Transverse colon (tissue), 4 donors: Measurements from ENCODE around the gene TACC2. TPM values are rescaled to one million over a fixed set of nuclear protein-coding genes. Genes with fewer than 3 reads are reported as not detected.

Experiments used
- DNase-seq: peaks from one replicate; pipeline ENCODE4 v3.0.0-alpha.2; 2019
- H3K27ac ChIP-seq, 4 donors: fragments of 200-600 bp; sonication (generic); 2 replicates each; pipeline ENCODE4 v1.5.1; 2016 to 2018; ENCODE audit warnings: inconsistent platforms in 4 of 4
- H3K27me3 ChIP-seq: fragments of 200-600 bp; sonication (generic); 2 replicates; pipeline ENCODE4 v1.5.1; 2017; ENCODE audit warnings: inconsistent platforms
- H3K36me3 ChIP-seq, 4 donors: fragments of 200-600 bp; sonication (generic); 2 replicates each; pipeline ENCODE4 v1.5.1; 2017 to 2019; ENCODE audit warnings: inconsistent platforms in 4 of 4
- H3K4me1 ChIP-seq, 4 donors: fragments of 200-600 bp; sonication (generic); 2 replicates each; pipeline ENCODE4 v1.5.1; 2017 to 2020; ENCODE audit warnings: inconsistent platforms in 4 of 4
- H3K4me3 ChIP-seq, 4 donors: fragments of 200-600 bp; sonication (generic); 1 replicate in 1 of 4; 2 replicates in 3 of 4; pipeline versions ENCODE4 v1.5.1 to v1.6.1; 2017 to 2019; ENCODE audit warnings: inconsistent platforms in 4 of 4
- H3K9me3 ChIP-seq, 2 donors: fragments of 200-600 bp; sonication (generic); 2 replicates each; pipeline ENCODE4 v1.5.1; 2017 to 2019; ENCODE audit warnings: inconsistent platforms in 2 of 2
- CTCF ChIP-seq, 5 experiments: fragments of 200-600 bp in 3 of 5; fragments of 450-650 bp in 2 of 5; sonication (generic) in 3 of 5; IDR thresholded peaks; 1 replicate in 2 of 5; 2 replicates in 3 of 5; pipeline ENCODE4 v1.5.1; 2016 to 2017; ENCODE audit warnings: antibody characterized with exemption in 5 of 5, inconsistent platforms in 3 of 5, mild to moderate bottlenecking in 2 of 5, moderate library complexity in 1 of 5
- EP300 ChIP-seq: sonication (generic); formaldehyde crosslinking; IDR thresholded peaks from one replicate; pipeline ENCODE4 v1.6.1; 2017; ENCODE audit warnings: antibody characterized with exemption, low read depth
- POLR2A ChIP-seq: fragments of 450-650 bp; IDR thresholded peaks from one replicate; pipeline ENCODE4 v1.6.1; 2016; ENCODE audit warnings: antibody characterized with exemption, mild to moderate bottlenecking, moderate library complexity
- POLR2AphosphoS5 ChIP-seq, 3 donors: sonication (generic); formaldehyde crosslinking; IDR thresholded peaks; one replicate each; pipeline ENCODE4 v1.6.1; 2016; ENCODE audit warnings: antibody characterized with exemption in 3 of 3
- WGBS, 2 donors: methylation state at CpG; one replicate each; pipeline ENCODE4 v1.1.5; 2018; ENCODE audit warnings: low coverage in 1 of 2; 5-methylcytosine and 5-hydroxymethylcytosine counted together
- in situ Hi-C, 4 donors: fragments of 200-750 bp; cut with MboI; loops; one replicate each; pipeline versions ENCODE4 v1.15.0 to v1.15.1; 2017; ENCODE audit warnings: low sequenced_read_pairs in 3 of 4, low pct_ligation_motif_present in 1 of 4, low pct_unique_long_range_greater_than_20kb in 1 of 4
- intact Hi-C: fragments of 100-400 bp; cut with DNase I; formaldehyde crosslinking; loops from one replicate; pipeline ENCODE4 v1.15.1; 2023; ENCODE audit warnings: low total_unique reads
- total RNA-seq, 4 donors: library from RNA; depleted of rRNA; stranded (reverse); fragments of >200 nt; gene quantifications; one replicate each; pipeline ENCODE4 v1.1.0, GENCODE V29; 2016

Gene TACC2
- total RNA-seq, 4 donors from 2014 or later: 65.9 to 178 (median 101) TPM

DNA sequence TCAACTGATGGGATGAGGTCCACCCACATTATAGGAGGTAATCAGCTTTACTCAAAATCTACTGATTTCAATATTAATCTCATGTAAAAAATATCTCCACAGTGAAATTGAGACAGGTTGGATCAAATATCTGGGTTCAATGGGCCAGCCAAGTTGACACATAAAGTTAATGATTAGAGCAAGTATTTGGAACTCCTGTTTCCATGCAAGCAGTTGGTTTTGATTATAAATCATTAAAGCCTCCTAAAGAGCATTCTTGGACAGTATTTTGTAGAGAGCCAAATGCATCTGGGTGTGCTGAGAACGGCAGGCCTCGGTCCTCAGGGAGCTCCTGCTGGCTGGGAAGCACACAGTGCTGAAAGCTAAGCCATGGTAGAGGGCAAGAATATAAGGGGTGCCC is 155.2 kb downstream of the TACC2 start:
- no peaks in the 10 kb centered on the region for H3K36me3 ChIP-seq
- TF ChIP-seq POLR2AphosphoS5 (IDR thresholded peaks at IDR 0.05): no peak
- no peak for TF ChIP-seq EP300
- peaks cover 14 to 42% (median 25%) of the 10 kb centered on the region in 4 donors for H3K4me1 ChIP-seq
- H3K27ac ChIP-seq: no peak overlapping the region
- intact Hi-C loops: no loop called here
- H3K27me3 ChIP-seq: no peaks in the 10 kb centered on the region
- in situ Hi-C loops: no loop called here
- no peak overlapping the region for H3K4me3 ChIP-seq
- no peak for DNase-seq
- 54% methylated on average over 2 of the region's 2 CpGs; no CpG with 5 or more reads in 1 of the 2 donors for WGBS, 2 donors
- no peaks in the 10 kb centered on the region for H3K9me3 ChIP-seq

GRCh38 chr10:122145113-122145512 is 156.2 kb downstream of the TACC2 start:
- in situ Hi-C loops: no loop called here
- no peak overlapping the region for H3K4me3 ChIP-seq
- H3K36me3 ChIP-seq: no peaks in the 10 kb centered on the region
- peaks cover 17 to 46% (median 25%) of the 10 kb centered on the region in 4 donors for H3K4me1 ChIP-seq
- no peaks in the 10 kb centered on the region for H3K9me3 ChIP-seq
- TF ChIP-seq POLR2A (no peak), POLR2AphosphoS5 (IDR thresholded peaks at IDR 0.05) (no peak), EP300 (no peak), CTCF (IDR thresholded peaks at IDR 0.05) (no peak)
- DNase-seq: no peak
- H3K27ac ChIP-seq: no peak overlapping the region
- intact Hi-C loops: no loop called here
- H3K27me3 ChIP-seq: no peaks in the 10 kb centered on the region
- 96 to 97% methylated on average over 2 of the region's 2 CpGs for WGBS, 2 donors

DNA sequence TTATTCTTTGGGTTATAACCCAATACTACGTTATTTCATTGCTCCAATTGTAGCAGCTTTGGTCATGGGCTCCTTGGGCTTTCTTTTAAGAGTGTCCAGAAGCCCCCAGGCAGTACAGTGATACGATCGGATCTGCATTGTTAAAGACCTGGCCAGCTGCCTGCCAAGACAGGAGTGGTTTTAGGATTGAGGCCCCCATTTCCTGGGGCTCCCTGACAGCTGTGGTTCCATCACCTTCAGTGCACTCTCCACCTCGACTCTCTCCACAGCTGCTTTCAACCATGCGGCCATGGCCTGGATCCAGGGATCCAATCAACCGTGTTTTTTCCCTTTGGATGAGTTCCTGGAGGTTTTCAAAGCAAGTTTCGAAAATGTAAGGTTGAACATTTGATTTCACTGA is 158.7 kb downstream of the TACC2 start:
- Histone ChIP-seq H3K27ac (peak overlapping the region in 3 of 4 donors; percentile 28 to 80 (median 73)), H3K27me3 (no peaks in the 10 kb centered on the region), H3K9me3 (no peaks in the 10 kb centered on the region), H3K36me3 (no peaks in the 10 kb centered on the region), H3K4me3 (no peak overlapping the region), H3K4me1 (peaks cover 11 to 26% (median 18%) of the 10 kb centered on the region in 4 donors)
- no peak for DNase-seq
- WGBS, 2 donors: 78 to 79% methylated on average over 7 of the region's 7 CpGs
- in situ Hi-C loops (no loop called here), intact Hi-C loops (no loop called here)
- no peak for TF ChIP-seq POLR2AphosphoS5 (IDR thresholded peaks at IDR 0.05)
- no peak for TF ChIP-seq EP300
- no peak for TF ChIP-seq CTCF (IDR thresholded peaks at IDR 0.05)
- no peak for TF ChIP-seq POLR2A

DNA sequence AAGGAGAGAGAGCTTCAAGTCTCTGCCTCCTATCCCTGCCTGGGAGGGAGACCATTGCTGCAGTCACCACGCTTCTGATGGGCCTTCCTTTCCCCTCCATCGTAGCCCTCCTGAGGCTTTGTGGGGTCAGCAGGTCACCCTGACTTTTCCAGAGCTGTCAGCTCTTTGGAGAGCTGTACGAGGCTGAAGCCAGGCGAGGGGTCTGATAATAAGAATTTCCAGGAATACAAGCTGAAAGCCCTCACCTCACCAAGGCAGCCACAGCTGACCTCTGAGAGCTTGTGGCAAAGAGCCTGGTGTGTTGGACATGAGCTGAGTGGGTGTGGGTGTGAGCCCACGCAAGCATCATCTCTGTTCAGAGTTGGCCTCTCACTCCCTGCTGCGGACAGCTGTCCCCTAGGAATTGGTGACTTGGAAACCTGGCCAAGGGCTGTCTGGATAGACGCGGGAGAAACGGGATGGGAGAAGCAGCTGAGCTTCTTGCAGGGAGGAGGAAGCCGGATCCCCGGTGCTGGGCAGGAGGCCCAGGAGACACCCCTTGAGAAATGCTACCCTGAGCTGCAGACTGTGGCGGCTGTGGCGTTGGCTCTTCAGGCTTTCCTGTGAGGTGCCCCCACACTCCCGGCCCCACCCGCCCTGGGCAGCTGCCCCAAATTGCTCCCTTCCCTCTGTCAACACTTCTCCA is 160.1 kb downstream of the TACC2 start:
- no peaks in the 10 kb centered on the region for H3K27me3 ChIP-seq
- H3K36me3 ChIP-seq: no peaks in the 10 kb centered on the region
- TF ChIP-seq POLR2A: no peak
- H3K4me1 ChIP-seq: peaks cover 6 to 22% (median 15%) of the 10 kb centered on the region in 4 donors
- H3K27ac ChIP-seq: peak overlapping the region; percentile 61 to 80 (median 70)
- H3K9me3 ChIP-seq: no peaks in the 10 kb centered on the region
- no peak overlapping the region for H3K4me3 ChIP-seq
- intact Hi-C loops: no loop called here
- in situ Hi-C loops: no loop called here
- WGBS, 2 donors: 68 to 74% methylated on average over 4 to 15 of the region's 15 CpGs
- no peak for DNase-seq

DNA sequence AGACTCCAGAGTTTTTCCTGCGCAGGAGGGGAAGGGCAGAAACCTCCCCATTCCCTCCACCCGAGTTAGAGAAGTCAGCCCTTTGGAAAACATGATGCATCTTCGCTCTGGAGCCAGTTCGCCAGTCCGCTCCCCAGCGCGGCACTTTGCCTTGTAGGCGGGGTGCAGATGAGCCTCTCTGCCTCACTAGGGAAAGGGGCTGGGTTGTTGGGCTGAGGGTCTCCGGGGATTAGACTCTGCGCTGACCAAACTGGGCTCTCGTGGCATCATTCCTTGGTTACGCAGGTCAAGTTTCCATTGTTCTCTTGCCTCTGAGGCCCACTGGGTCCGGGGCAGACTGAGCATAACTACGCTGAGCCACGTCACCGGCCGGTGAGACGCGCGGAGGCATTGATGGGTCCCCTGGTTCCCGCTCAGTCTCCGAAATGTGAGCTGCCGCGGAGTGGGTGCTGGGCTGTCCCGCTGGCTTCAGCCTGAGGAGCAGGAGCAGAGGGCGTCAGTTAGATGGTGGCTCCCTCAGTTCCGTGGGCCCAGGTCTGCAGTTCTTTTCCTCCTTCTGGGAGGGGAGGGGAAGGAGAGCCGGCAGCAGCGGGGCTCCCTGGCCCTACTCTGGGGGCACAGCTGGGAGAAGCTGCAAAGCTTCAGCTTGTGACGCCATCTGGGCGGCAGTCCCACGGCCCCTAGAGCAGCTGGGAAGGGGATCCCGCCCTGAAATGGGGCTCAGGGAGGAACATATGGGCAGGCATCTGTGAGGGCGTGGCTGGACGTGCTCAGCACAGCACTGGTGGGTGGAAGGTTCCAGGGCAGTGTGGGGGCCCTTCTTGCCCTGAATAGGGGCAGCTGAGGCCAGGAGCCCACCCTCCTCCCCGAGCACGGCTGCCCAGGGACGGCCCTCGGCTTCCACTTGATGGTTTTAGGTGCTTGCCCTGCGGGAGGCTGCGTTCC is 160.9 kb downstream of the TACC2 start:
- peaks cover 6 to 31% (median 17%) of the 10 kb centered on the region in 4 donors for H3K4me1 ChIP-seq
- no peak for TF ChIP-seq POLR2AphosphoS5 (IDR thresholded peaks at IDR 0.05)
- TF ChIP-seq CTCF (IDR thresholded peaks at IDR 0.05): no peak
- TF ChIP-seq EP300: no peak
- no peak for TF ChIP-seq POLR2A
- H3K27me3 ChIP-seq: no peaks in the 10 kb centered on the region
- no peaks in the 10 kb centered on the region for H3K36me3 ChIP-seq
- WGBS, 2 donors: 40 to 82% methylated on average over 1 to 39 of the region's 41 CpGs
- DNase-seq: no peak
- intact Hi-C loops (no loop called here), in situ Hi-C loops (no loop called here)
- H3K9me3 ChIP-seq: no peaks in the 10 kb centered on the region
- H3K27ac ChIP-seq: peak overlapping the region; percentile 61 to 80 (median 70)
- no peak overlapping the region for H3K4me3 ChIP-seq
